Tongue (tissue), 2 donors: ENCODE measurements around the gene KCNMA1. TPM values are rescaled to one million over a fixed set of nuclear protein-coding genes. Genes with fewer than 3 reads are reported as not detected.
"Not testable (repeated sequence)": the region's sequence is repeated elsewhere in the genome, so short reads cannot be mapped to it uniquely, and the experiment has no call there.

ENCODE experiments used
- DNase-seq: peaks from one replicate; pipeline ENCODE4 v3.0.0-alpha.2; 2015
- total RNA-seq: library from RNA; depleted of rRNA; stranded (reverse); fragments of >200 nt; gene quantifications from one replicate; pipeline ENCODE4 v1.2.3, GENCODE V29; 2014

The KCNMA1 gene
- total RNA-seq, 1 donor from 2014 or later: 34.3 TPM

- DNase-seq: no peak
These were observed 24.1 kb upstream of the KCNMA1 start for GRCh38 chr10:77661674-77662073.

- DNase-seq: no peak
These were observed 23.5 kb upstream of the KCNMA1 start for GRCh38 chr10:77661100-77661499.

- not testable (repeated sequence) for DNase-seq
These were observed 21.6 kb upstream of the KCNMA1 start for GRCh38 chr10:77659046-77659670.

GRCh38 chr10:77653210-77653609 lies 15.6 kb upstream of the KCNMA1 start:
- no peak for DNase-seq

- no peak for DNase-seq
These were observed 12.0 kb upstream of the KCNMA1 start for GRCh38 chr10:77649333-77650331.

- no peak for DNase-seq
These were observed 10.9 kb upstream of the KCNMA1 start for GRCh38 chr10:77648472-77648871.

- no peak for DNase-seq
These were observed 10.1 kb upstream of the KCNMA1 start for GRCh38 chr10:77647543-77648293.

- DNase-seq: no peak
These were observed 7.1 kb upstream of the KCNMA1 start for GRCh38 chr10:77644557-77645243.

- peak; percentile 65 for DNase-seq
These were observed 6.3 kb upstream of the KCNMA1 start for GRCh38 chr10:77643795-77644468.

GRCh38 chr10:77641788-77642397 lies 4.3 kb upstream of the KCNMA1 start:
- DNase-seq: peak; percentile 94

GRCh38 chr10:77641344-77641743 lies 3.7 kb upstream of the KCNMA1 start:
- no peak for DNase-seq

GRCh38 chr10:77640167-77640566 lies 2.6 kb upstream of the KCNMA1 start:
- no peak for DNase-seq

GRCh38 chr10:77639756-77640155 lies 2.1 kb upstream of the KCNMA1 start:
- DNase-seq: no peak

GRCh38 chr10:77638321-77639101 lies 903 bp upstream of the KCNMA1 start:
- DNase-seq: peak; percentile 87

- peak; percentile 24 for DNase-seq
These were observed 559 bp downstream of the KCNMA1 start for GRCh38 chr10:77636967-77637531.

GRCh38 chr10:77636282-77636966 lies 1.2 kb downstream of the KCNMA1 start:
- DNase-seq: no peak

GRCh38 chr10:77635402-77636227 lies 2.0 kb downstream of the KCNMA1 start:
- peak; percentile 32 for DNase-seq

GRCh38 chr10:77634939-77635338 lies 2.7 kb downstream of the KCNMA1 start:
- DNase-seq: no peak
